K562 (cell line): Measurements from ENCODE around the gene CTNNA3.

ENCODE experiments used
- ATF1 ChIP-seq, 2 experiments: fragments of 450-650 bp in 1 of 2; IDR thresholded peaks; 2 replicates each; pipeline ENCODE4 v1.6.1; 2016; ENCODE audit warnings: missing compliant biosample characterization in 1 of 2, missing genetic modification characterization in 1 of 2
- BRD4 ChIP-seq: fragments of 200-600 bp; sonication (generic); IDR thresholded peaks from 2 replicates; pipeline ENCODE4 v1.6.1; 2017; ENCODE audit warnings: inconsistent platforms
- ELF4 ChIP-seq: fragments of 450-650 bp; formaldehyde crosslinking; IDR thresholded peaks from 2 replicates; pipeline ENCODE4 v1.4.0; 2022; ENCODE audit warnings: missing genetic modification characterization
- HNRNPK ChIP-seq: fragments of 200-400 bp; formaldehyde crosslinking; IDR thresholded peaks from one replicate; pipeline ENCODE4 v1.6.1; 2018; ENCODE audit warnings: mild to moderate bottlenecking, low read depth, low read length; ENCODE audit not compliant: poor library complexity, severe bottlenecking
- RBM15 ChIP-seq: fragments of 200-400 bp; formaldehyde crosslinking; IDR thresholded peaks from 2 replicates; pipeline ENCODE4 v1.6.1; 2018; ENCODE audit warnings: mild to moderate bottlenecking, low read length, moderate library complexity; ENCODE audit not compliant: insufficient read depth
- YY1 ChIP-seq, 3 experiments: IDR thresholded peaks; 2 replicates each; pipeline ENCODE4 v1.6.1; 2011; ENCODE audit warnings: low read length in 2 of 3, mild to moderate bottlenecking in 2 of 3, moderate library complexity in 2 of 3, borderline replicate concordance in 1 of 3, control low read depth in 1 of 3, low read depth in 1 of 3; ENCODE audit not compliant: insufficient read depth in 3 of 3, insufficient replicate concordance in 2 of 3, control insufficient read depth in 1 of 3, insufficient read length in 1 of 3; ENCODE audit errors: extremely low read depth in 1 of 3
- TF ChIP-seq, protein P1 (sequence below), 3 experiments: IDR thresholded peaks in 2 of 3; conservative IDR thresholded peaks in 1 of 3; 2 replicates each; pipeline ENCODE4 v1.5.1; 2011 to 2012; ENCODE audit warnings: low read length in 3 of 3, mild to moderate bottlenecking in 3 of 3, control low read depth in 2 of 3, improper control_type of control experiment in 1 of 3, inconsistent platforms in 1 of 3, low read depth in 1 of 3, mixed read lengths in 1 of 3, moderate library complexity in 1 of 3; ENCODE audit not compliant: insufficient read depth in 2 of 3

DNA sequence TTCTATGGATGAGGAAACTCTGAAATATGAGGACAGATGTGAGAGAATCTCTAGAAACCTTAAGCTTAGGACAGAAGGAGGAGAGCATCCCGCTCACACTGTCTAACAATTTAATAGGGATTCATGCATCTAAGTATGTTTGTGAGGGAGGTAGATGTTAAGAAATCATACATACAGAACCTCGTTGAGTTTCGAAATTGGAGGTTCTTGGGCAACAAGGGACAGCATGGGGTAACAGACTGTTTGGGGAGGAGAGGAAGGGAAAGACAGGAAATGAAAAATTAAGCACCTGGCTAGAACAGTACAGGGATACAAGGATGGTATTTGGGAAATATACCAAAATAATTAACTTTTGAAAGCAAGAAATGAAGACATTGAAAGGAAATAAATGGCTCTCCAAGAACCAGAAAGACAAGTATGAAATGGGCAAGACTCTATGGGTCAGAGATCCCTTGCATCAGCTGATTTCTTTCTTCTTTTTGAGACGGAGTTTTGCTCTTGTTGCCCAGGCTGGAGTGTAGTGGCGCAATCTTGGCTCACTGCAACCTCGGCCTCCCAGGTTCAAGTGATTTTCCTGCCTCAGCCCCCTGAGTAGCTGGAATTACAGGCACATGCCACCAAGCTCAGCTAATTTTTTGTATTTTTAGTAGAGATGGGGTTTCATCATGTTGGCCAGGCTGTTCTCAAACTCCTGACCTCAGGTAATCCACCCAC lies 207.9 kb downstream of the CTNNA3 start:
- no peak for TF ChIP-seq RBM15
- no peak for TF ChIP-seq BRD4
- TF ChIP-seq, protein P1, sequence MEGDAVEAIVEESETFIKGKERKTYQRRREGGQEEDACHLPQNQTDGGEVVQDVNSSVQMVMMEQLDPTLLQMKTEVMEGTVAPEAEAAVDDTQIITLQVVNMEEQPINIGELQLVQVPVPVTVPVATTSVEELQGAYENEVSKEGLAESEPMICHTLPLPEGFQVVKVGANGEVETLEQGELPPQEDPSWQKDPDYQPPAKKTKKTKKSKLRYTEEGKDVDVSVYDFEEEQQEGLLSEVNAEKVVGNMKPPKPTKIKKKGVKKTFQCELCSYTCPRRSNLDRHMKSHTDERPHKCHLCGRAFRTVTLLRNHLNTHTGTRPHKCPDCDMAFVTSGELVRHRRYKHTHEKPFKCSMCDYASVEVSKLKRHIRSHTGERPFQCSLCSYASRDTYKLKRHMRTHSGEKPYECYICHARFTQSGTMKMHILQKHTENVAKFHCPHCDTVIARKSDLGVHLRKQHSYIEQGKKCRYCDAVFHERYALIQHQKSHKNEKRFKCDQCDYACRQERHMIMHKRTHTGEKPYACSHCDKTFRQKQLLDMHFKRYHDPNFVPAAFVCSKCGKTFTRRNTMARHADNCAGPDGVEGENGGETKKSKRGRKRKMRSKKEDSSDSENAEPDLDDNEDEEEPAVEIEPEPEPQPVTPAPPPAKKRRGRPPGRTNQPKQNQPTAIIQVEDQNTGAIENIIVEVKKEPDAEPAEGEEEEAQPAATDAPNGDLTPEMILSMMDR (IDR thresholded peaks at IDR 0.05 in 2 of 3, conservative IDR thresholded peaks at IDR 0.05 in 1 of 3; ENCODE audit: insufficient read depth in 2 of 3, low read depth in 1 of 3, low read length in 3 of 3) = no peak
- TF ChIP-seq HNRNPK = no peak
- no peak for TF ChIP-seq ATF1 (CRISPR knock-in tag; IDR thresholded peaks at IDR 0.05)
- no peak for TF ChIP-seq ATF1 (tag; IDR thresholded peaks at IDR 0.05)
- no peak for TF ChIP-seq YY1 (IDR thresholded peaks at IDR 0.05; ENCODE audit: borderline replicate concordance in 1 of 3, control insufficient read depth in 1 of 3, extremely low read depth in 1 of 3, insufficient read depth in 3 of 3, insufficient read length in 1 of 3, insufficient replicate concordance in 2 of 3, low read depth in 1 of 3, low read length in 2 of 3)
- TF ChIP-seq ELF4 (CRISPR knock-in tag) = no peak
